NT2/D1 (cell line): Measurements from ENCODE around the gene SNN.

Experiments used
- SUZ12 ChIP-seq: IDR thresholded peaks from 2 replicates; pipeline ENCODE4 v1.6.1; 2011; ENCODE audit not compliant: insufficient read length, insufficient read depth; ENCODE audit errors: extremely low read depth
- YY1 ChIP-seq: IDR thresholded peaks from 2 replicates; pipeline ENCODE4 v1.6.1; 2011; ENCODE audit not compliant: insufficient read length, insufficient read depth
- ZNF274 ChIP-seq: IDR thresholded peaks from 2 replicates; pipeline ENCODE4 v1.6.1; 2011; ENCODE audit warnings: mild to moderate bottlenecking, low read depth, low read length

DNA sequence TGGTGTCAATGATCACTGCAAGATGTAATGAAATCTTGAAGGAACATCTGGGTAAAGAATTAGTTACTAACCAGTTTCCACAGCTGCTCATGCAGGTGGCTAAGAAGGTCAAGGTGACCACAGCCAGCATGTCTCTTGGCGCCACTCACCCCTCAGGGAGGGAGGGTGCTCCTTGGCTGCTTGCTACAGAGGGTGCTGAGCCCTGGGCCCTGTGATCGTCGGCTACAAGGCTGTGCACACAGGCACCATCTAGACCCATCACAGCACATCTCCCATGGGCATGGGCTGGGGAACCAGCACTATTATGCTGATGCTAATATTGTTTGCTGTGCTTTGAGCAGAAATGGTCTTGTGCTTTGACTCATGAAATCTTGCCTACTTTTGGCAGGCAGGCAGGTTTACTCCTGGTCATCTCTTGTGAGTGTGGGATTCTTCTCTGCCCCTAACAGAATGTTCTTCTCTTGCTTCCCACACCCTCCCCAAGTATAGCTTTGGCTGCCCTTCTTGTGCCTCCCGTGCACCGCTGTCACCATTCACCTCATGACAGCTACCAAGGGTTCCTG, 38.0 kb downstream of the SNN start:
- TF ChIP-seq YY1 = no peak
- TF ChIP-seq ZNF274 = no peak
- TF ChIP-seq SUZ12 = no peak
